K562 (cell line): ENCODE results near the gene SIGLEC9. TPM values are rescaled to one million over a fixed set of nuclear protein-coding genes. Genes with fewer than 3 reads are reported as not detected.

Experiments used
- CHD1 ChIP-seq: fragments of 200-600 bp; sonication (generic); IDR thresholded peaks from one replicate; pipeline ENCODE4 v1.6.1; 2012; ENCODE audit warnings: mild to moderate bottlenecking, moderate library complexity, low read length, inconsistent platforms
- CREM ChIP-seq: IDR thresholded peaks from 2 replicates; pipeline ENCODE4 v1.6.1; 2014; ENCODE audit warnings: antibody characterized with exemption, low read depth
- HDGF ChIP-seq: fragments of 450-650 bp; IDR thresholded peaks from 2 replicates; pipeline ENCODE4 v1.6.1; 2016
- NCOA4 ChIP-seq: fragments of 450-650 bp; IDR thresholded peaks from 2 replicates; pipeline ENCODE4 v1.6.1; 2018; ENCODE audit warnings: mild to moderate bottlenecking; ENCODE audit not compliant: partially characterized antibody
- NR2F6 ChIP-seq: fragments of 450-650 bp; formaldehyde crosslinking; IDR thresholded peaks from 2 replicates; pipeline ENCODE4 v1.4.0; 2020; ENCODE audit warnings: mild to moderate bottlenecking
- PHB2 ChIP-seq: fragments of 450-650 bp; IDR thresholded peaks from 2 replicates; pipeline ENCODE4 v1.6.1; 2017; ENCODE audit warnings: low read depth
- RBM39 ChIP-seq: fragments of 200-400 bp; formaldehyde crosslinking; optimal IDR thresholded peaks from 2 replicates; pipeline ENCODE3; 2018; ENCODE audit warnings: low read depth, low read length
- SUPT5H ChIP-seq: fragments of 450-650 bp; IDR thresholded peaks from 2 replicates; pipeline ENCODE4 v1.6.1; 2016
- ZNF134 ChIP-seq: fragments of 250-450 bp; sonication (Bioruptor Pico); conservative IDR thresholded peaks from 2 replicates; pipeline ENCODE4 v1.4.0; 2020
- ZNF583 ChIP-seq: fragments of 250-450 bp; sonication (Bioruptor Pico); IDR thresholded peaks from 2 replicates; pipeline ENCODE4 v1.4.0; 2020
- polyA plus RNA-seq, 8 experiments: library from polyadenylated mRNA; depleted of rRNA in 4 of 8; stranded (reverse) in 5 of 8; unstranded in 3 of 8; fragments of >200 nt; fragmentation: Nextera tagmentation in 2 of 8; fragmentation: Illumina TruSeq in 1 of 8; extraction: Ambion mirVana in 2 of 8; extraction: Trizol in 1 of 8; gene quantifications; 2 replicates each; pipeline versions ENCODE4 v1.2.1 to v1.2.3, GENCODE V29; 2011 to 2014; ENCODE audit warnings: inconsistent platforms in 1 of 8, missing spikeins in 1 of 8
- total RNA-seq, 7 experiments: library from RNA; depleted of rRNA in 6 of 7; stranded (reverse); fragments of >200 nt in 6 of 7; fragmentation: Illumina TruSeq in 2 of 7; extraction: Trizol in 2 of 7; gene quantifications; 2 replicates each; pipeline versions ENCODE4 v1.2.1 to v1.2.3, GENCODE V29; 2011 to 2021; ENCODE audit warnings: low replicate concordance in 1 of 7
- TF ChIP-seq, protein P1 (sequence below), 3 experiments: fragments of 200-800 bp in 1 of 3; sonication (Bioruptor generic) in 1 of 3; sonication (generic) in 1 of 3; formaldehyde crosslinking in 1 of 3; IDR thresholded peaks; 2 replicates each; pipeline versions ENCODE4 v1.6.1 to v1.8.0; 2016 to 2022; ENCODE audit warnings: mild to moderate bottlenecking in 2 of 3, missing compliant biosample characterization in 2 of 3, missing genetic modification characterization in 2 of 3, missing genetic modification reagents in 1 of 3
- TF ChIP-seq, protein P2 (sequence below): fragments of 450-650 bp; formaldehyde crosslinking; IDR thresholded peaks from 2 replicates; pipeline ENCODE4 v1.4.0; 2020; ENCODE audit warnings: mild to moderate bottlenecking, moderate library complexity
- TF ChIP-seq, protein P3 (sequence below): sonication (generic); formaldehyde crosslinking; IDR thresholded peaks from 2 replicates; pipeline ENCODE4 v1.8.0; 2022; ENCODE audit warnings: mild to moderate bottlenecking, missing genetic modification reagents
- TF ChIP-seq, protein P4 (sequence below), 2 experiments: fragments of 450-650 bp in 1 of 2; sonication (generic) in 1 of 2; formaldehyde crosslinking in 1 of 2; IDR thresholded peaks; 2 replicates each; pipeline versions ENCODE4 v1.7.1 to v1.9.0; 2016 to 2022; ENCODE audit warnings: inconsistent platforms in 1 of 2, mild to moderate bottlenecking in 1 of 2, missing genetic modification reagents in 1 of 2

The SIGLEC9 gene
- total and polyA plus RNA-seq, 9 of the 15 experiments (the other 6 are each of a cell fraction or from before 2014, with no cell fraction given): 0.09 to 0.34 (median 0.22) TPM; not detected in 4

DNA sequence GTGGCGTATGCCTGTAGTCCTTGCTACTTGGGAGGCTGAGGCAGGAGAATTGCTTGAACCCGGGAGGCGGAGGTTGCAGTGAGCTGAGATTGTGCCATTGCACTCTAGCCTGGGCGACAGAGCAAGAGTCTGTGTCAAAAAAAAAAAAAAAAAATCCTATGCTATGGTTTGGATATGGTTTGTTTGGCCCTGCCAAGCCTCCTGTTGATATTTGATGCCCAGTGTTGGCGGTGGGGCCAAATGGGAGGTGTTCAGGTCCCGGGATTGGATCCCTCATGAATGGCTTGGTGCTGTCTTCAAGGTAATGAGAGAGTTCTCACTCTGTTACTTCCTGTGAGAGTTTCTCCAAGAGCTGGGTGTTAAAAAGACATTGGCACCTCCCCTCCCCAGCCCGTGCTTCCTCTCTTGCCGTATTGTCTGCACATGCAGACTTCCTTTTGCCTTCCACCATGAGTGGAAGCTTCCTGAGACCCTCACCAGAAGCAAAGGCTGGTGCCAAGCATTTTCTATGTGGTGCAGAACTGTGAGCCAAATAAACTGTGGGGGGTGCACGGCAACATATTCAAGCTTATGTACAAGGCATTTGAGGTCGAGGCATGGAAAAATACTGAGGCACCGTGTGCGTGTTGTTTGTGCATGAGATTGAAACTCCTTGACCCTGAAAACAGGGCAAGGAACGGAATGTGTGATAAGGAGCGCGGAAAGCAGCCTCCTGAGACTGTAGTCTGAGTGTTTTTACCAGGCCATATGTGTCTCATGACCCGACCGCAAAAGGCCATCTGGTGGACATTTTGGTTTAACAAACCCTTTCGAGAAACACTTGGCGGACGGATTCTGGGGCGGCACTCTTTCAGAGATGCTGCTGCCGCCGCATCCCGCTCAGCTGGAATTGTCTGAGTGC is 7.3 kb downstream of the SIGLEC9 start (continued):
- TF ChIP-seq, protein P1, sequence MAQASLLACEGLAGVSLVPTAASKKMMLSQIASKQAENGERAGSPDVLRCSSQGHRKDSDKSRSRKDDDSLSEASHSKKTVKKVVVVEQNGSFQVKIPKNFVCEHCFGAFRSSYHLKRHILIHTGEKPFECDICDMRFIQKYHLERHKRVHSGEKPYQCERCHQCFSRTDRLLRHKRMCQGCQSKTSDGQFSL (CRISPR knock-in tag; IDR thresholded peaks at IDR 0.05): peak; percentile 75
- TF ChIP-seq, protein P1 (tag; IDR thresholded peaks at IDR 0.05): peak in 1 of 2 experiments; percentile 44; a peak in 1 of 4 replicates
- TF ChIP-seq NCOA4 (no peak), ZNF583 (CRISPR knock-in tag) (no peak), CHD1 (no peak), ZNF134 (CRISPR knock-in tag) (no peak), HDGF (no peak), SUPT5H (no peak), NR2F6 (no peak), RBM39 (no peak), PHB2 (no peak), CREM (peak; percentile 13; the same call in 1 of the 2 replicates)
- TF ChIP-seq, protein P2, sequence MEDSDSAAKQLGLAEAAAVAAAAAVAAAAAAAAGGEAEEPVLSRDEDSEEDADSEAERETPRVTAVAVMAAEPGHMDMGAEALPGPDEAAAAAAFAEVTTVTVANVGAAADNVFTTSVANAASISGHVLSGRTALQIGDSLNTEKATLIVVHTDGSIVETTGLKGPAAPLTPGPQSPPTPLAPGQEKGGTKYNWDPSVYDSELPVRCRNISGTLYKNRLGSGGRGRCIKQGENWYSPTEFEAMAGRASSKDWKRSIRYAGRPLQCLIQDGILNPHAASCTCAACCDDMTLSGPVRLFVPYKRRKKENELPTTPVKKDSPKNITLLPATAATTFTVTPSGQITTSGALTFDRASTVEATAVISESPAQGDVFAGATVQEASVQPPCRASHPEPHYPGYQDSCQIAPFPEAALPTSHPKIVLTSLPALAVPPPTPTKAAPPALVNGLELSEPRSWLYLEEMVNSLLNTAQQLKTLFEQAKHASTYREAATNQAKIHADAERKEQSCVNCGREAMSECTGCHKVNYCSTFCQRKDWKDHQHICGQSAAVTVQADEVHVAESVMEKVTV (CRISPR knock-in tag): no peak
- TF ChIP-seq, protein P3, sequence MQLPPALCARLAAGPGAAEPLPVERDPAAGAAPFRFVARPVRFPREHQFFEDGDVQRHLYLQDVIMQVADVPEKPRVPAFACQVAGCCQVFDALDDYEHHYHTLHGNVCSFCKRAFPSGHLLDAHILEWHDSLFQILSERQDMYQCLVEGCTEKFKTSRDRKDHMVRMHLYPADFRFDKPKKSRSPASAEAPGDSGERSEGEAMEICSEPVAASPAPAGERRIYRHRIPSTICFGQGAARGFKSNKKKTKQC: no peak
- TF ChIP-seq, protein P4, sequence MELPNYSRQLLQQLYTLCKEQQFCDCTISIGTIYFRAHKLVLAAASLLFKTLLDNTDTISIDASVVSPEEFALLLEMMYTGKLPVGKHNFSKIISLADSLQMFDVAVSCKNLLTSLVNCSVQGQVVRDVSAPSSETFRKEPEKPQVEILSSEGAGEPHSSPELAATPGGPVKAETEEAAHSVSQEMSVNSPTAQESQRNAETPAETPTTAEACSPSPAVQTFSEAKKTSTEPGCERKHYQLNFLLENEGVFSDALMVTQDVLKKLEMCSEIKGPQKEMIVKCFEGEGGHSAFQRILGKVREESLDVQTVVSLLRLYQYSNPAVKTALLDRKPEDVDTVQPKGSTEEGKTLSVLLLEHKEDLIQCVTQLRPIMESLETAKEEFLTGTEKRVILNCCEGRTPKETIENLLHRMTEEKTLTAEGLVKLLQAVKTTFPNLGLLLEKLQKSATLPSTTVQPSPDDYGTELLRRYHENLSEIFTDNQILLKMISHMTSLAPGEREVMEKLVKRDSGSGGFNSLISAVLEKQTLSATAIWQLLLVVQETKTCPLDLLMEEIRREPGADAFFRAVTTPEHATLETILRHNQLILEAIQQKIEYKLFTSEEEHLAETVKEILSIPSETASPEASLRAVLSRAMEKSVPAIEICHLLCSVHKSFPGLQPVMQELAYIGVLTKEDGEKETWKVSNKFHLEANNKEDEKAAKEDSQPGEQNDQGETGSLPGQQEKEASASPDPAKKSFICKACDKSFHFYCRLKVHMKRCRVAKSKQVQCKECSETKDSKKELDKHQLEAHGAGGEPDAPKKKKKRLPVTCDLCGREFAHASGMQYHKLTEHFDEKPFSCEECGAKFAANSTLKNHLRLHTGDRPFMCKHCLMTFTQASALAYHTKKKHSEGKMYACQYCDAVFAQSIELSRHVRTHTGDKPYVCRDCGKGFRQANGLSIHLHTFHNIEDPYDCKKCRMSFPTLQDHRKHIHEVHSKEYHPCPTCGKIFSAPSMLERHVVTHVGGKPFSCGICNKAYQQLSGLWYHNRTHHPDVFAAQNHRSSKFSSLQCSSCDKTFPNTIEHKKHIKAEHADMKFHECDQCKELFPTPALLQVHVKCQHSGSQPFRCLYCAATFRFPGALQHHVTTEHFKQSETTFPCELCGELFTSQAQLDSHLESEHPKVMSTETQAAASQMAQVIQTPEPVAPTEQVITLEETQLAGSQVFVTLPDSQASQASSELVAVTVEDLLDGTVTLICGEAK (IDR thresholded peaks at IDR 0.05): no peak
- TF ChIP-seq, protein P4 (CRISPR knock-in tag; IDR thresholded peaks at IDR 0.05): no peak
